ENCODE results near the gene FILIP1L.

Gene FILIP1L

DNA sequence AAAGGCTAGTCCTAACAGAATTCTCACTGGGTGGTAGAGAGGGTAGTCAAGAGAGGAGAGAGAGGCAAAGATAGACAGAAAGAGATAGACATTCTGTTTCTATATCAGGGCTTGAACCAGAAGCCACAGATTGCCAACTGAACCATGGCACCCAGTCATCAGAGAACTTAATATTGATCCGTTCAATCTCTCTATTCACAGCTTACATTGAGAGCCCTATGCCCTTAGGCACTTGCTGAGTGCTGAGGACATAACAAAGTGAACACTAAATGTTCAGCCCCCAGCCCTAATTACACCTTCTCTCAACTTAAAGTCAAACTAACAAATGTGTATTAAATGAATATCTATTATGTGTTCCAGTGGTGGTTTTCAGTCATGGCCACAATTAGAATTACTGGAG, 124.1 kb downstream of the FILIP1L start:
- no peaks in the 10 kb centered on the region for H3K9me3 ChIP-seq
- H3K27me3 ChIP-seq, result no peaks in the 10 kb centered on the region
- no peak overlapping the region for H3K27ac ChIP-seq
- no peak overlapping the region for H3K4me3 ChIP-seq
- intact Hi-C loops (cut with DNase I; ENCODE audit: low total_unique reads), result no loop called here
- no peak for DNase-seq
- TF ChIP-seq, protein P1, sequence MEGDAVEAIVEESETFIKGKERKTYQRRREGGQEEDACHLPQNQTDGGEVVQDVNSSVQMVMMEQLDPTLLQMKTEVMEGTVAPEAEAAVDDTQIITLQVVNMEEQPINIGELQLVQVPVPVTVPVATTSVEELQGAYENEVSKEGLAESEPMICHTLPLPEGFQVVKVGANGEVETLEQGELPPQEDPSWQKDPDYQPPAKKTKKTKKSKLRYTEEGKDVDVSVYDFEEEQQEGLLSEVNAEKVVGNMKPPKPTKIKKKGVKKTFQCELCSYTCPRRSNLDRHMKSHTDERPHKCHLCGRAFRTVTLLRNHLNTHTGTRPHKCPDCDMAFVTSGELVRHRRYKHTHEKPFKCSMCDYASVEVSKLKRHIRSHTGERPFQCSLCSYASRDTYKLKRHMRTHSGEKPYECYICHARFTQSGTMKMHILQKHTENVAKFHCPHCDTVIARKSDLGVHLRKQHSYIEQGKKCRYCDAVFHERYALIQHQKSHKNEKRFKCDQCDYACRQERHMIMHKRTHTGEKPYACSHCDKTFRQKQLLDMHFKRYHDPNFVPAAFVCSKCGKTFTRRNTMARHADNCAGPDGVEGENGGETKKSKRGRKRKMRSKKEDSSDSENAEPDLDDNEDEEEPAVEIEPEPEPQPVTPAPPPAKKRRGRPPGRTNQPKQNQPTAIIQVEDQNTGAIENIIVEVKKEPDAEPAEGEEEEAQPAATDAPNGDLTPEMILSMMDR (IDR thresholded peaks at IDR 0.05), result no peak
- no peaks in the 10 kb centered on the region for H3K4me1 ChIP-seq
- no peaks in the 10 kb centered on the region for H3K36me3 ChIP-seq

DNA sequence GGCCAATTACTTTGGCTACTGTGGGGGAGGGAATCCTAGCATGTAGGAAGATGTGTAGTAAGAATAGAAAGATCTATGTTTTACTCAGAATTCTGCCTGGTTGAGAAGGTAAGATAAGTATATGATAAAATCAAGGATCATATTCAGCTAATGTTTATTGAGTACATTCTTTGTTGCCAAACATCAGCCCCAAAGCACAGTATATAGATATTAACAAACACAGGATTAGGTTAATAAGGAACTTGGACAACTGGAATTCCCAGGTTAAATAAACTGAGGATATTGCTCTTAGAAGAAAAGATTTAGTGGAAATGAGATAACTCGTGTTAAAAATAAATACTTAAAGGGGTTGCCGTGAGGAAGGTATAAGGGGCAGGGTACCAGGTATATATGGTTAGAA, 129.6 kb downstream of the FILIP1L start:
- no peak for DNase-seq
- H3K9me3 ChIP-seq, result no peaks in the 10 kb centered on the region
- no peaks in the 10 kb centered on the region for H3K27me3 ChIP-seq
- H3K4me1 ChIP-seq, result peaks cover 0 to 5% (median 2%) of the 10 kb centered on the region in 4 donors
- H3K27ac ChIP-seq, result no peak overlapping the region
- intact Hi-C loops (cut with DNase I; ENCODE audit: low total_unique reads), result no loop called here
- no peak overlapping the region for H3K4me3 ChIP-seq
- no peaks in the 10 kb centered on the region for H3K36me3 ChIP-seq
- TF ChIP-seq, protein P1 (IDR thresholded peaks at IDR 0.05), result no peak

DNA sequence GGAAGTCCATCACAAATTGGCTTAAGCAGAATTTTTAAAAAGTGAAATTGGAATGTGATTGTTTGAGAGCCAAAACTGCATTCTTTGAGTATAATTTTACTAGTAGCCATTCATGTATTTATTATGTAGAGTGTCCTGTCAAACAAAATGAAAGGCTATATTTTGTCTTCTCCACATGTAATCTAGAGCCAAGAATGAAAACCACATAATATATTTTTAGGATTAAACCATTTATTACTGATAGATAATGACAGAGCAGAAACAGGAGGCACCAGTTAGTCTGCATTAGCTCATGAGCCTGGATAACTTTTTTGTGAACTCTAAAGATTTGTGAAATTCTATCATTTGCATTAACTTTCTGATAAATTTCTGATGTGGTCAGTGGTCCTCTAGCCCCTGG, 130.2 kb downstream of the FILIP1L start:
- no peak for DNase-seq
- Histone ChIP-seq H3K27ac (no peak overlapping the region), H3K36me3 (no peaks in the 10 kb centered on the region), H3K4me3 (no peak overlapping the region), H3K4me1 (peaks cover 0 to 5% (median 2%) of the 10 kb centered on the region in 4 donors), H3K9me3 (no peaks in the 10 kb centered on the region), H3K27me3 (no peaks in the 10 kb centered on the region)
- TF ChIP-seq, protein P1 (IDR thresholded peaks at IDR 0.05), result no peak
- intact Hi-C loops (cut with DNase I; ENCODE audit: low total_unique reads), result no loop called here

DNA sequence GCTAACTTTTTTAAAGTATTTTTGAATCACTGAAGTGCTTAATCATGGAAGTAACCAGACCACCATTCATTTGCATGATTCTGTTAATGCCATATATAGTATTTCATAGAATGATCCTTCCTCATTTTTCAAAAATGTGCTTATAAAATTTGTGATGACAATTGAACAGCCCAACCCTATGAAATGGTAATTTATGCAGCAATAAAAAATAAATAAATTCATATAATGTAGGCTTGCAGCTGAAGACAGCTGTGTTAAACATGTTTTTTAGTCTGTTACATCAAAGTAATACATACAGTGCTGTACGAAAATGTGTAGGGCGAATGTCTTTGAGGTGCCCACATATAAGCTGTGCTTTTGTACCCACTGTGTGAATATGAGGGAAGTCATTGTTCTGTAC, 131.7 kb downstream of the FILIP1L start:
- H3K36me3 ChIP-seq, result no peaks in the 10 kb centered on the region
- H3K9me3 ChIP-seq, result no peaks in the 10 kb centered on the region
- no peaks in the 10 kb centered on the region for H3K27me3 ChIP-seq
- peaks cover 0 to 5% (median 2%) of the 10 kb centered on the region in 4 donors for H3K4me1 ChIP-seq
- intact Hi-C loops (cut with DNase I; ENCODE audit: low total_unique reads), result no loop called here
- TF ChIP-seq, protein P1 (IDR thresholded peaks at IDR 0.05), result no peak
- DNase-seq, result no peak
- no peak overlapping the region for H3K27ac ChIP-seq
- H3K4me3 ChIP-seq, result no peak overlapping the region

DNA sequence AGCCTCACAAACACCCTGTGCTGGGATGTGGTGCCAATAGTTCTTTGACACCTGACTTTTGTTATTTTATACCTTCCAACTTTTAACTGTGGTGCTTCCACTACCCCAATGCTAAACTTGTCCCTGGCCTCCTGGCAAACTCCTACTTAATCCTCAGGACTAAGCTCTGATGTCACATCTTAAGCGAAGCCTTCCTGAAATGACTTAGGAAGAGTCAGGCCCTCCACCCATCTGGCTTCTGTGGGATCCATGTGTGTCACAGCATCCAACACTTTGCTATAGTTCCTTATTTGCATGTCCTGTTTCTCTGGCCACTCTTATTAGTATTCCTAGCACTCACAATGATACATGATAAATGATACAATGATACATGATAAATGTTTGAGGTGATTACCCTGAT, 133.2 kb downstream of the FILIP1L start:
- no peak overlapping the region for H3K27ac ChIP-seq
- H3K36me3 ChIP-seq, result no peaks in the 10 kb centered on the region
- no peak for DNase-seq
- TF ChIP-seq, protein P1 (IDR thresholded peaks at IDR 0.05), result no peak
- H3K4me1 ChIP-seq, result peaks cover 0 to 5% (median 2%) of the 10 kb centered on the region in 4 donors
- no peaks in the 10 kb centered on the region for H3K27me3 ChIP-seq
- intact Hi-C loops (cut with DNase I; ENCODE audit: low total_unique reads), result no loop called here
- no peaks in the 10 kb centered on the region for H3K9me3 ChIP-seq
- no peak overlapping the region for H3K4me3 ChIP-seq

DNA sequence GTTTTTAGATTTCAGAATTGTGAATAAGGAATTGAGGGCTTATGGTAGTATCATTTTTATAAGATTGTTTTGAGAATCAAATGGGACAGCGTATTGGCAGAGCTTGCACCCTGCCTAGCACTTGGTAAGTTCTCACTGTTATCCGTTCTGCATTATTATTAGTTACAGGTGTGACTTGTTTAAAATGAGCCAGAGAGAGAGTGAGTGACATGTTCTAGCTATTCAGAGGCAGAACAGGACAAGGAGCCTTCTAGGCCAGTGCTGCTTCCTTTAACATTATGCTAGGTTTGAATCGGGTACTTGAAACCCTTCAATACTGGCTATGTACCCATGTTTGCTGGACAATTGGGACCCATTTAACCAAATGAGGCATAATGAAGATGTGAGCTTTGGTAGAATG, 133.7 kb downstream of the FILIP1L start:
- H3K27ac ChIP-seq, result no peak overlapping the region
- TF ChIP-seq, protein P1 (IDR thresholded peaks at IDR 0.05), result no peak

More for the DNA sequence above, 133.7 kb downstream of the FILIP1L start:
- Histone ChIP-seq H3K36me3 (no peaks in the 10 kb centered on the region), H3K27me3 (no peaks in the 10 kb centered on the region), H3K4me3 (no peak overlapping the region), H3K4me1 (peaks cover 0 to 5% (median 2%) of the 10 kb centered on the region in 4 donors), H3K9me3 (no peaks in the 10 kb centered on the region)
- intact Hi-C loops (cut with DNase I; ENCODE audit: low total_unique reads), result no loop called here
- no peak for DNase-seq
